Measurements from ENCODE around the gene RPL22. TPM values are rescaled to one million over a fixed set of nuclear protein-coding genes. Genes with fewer than 3 reads are reported as not detected.

The RPL22 gene
- total RNA-seq (2014; rRNA removed; shearing (Covaris generic)): 181 and 193 TPM in 2 replicates
- 274 and 313 TPM in 2 replicates for polyA plus RNA-seq (2015; cell fraction: cytosol; rRNA removed)
- 98.5 and 99.4 TPM in 2 replicates for polyA plus RNA-seq (2015; cell fraction: nucleus; rRNA removed)

DNA sequence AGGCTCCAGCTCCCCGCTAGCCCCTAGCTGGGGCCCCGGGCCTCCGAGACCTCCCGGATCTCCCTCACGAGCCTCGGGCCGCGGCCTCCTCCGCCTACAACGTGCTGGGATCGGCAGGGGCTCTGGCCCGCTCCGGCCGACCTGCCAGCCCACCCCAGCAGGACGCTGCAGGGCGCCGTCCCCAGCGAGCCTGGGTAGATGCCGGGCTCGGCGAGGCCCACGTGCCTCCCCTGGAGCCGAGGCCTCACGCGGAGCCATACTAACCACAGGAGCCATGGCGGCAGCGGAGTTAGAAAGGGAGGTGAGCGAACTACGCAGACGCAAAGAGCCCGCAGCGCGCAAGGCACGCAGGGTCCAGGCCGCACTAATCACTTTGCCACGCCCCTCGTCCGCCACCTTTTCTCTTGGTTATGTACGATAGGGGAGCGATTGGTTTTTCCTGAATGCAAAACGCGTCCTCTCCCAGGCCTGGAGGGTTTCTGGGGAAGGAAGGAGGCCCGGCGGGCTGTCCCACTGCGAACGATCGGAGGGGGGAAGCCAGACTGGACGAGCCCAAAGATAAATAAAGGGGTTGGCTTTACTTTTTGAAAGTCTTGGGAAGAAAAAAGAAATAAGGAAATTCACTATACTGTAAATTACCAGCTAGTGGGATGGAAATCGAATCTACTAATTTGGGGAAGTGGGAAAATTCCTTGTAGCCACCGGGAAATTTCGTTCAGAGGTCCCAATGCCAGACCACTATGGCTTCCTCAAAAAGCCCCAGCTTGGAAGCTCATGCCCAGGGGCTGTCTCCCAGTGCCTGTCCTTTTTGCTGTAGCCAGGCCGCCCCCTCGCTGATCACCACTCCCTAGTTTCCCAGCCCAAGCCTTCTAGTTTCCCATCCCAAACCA is at the start of gene RPL22:
TSS of gene RPL22 (minus strand) at position 298 of the 890 bp plus-strand sequence. CDS start at position 276, 22 bp downstream.
- peak; percentile 98 for DNase-seq (ENCODE audit: low read depth)

DNA sequence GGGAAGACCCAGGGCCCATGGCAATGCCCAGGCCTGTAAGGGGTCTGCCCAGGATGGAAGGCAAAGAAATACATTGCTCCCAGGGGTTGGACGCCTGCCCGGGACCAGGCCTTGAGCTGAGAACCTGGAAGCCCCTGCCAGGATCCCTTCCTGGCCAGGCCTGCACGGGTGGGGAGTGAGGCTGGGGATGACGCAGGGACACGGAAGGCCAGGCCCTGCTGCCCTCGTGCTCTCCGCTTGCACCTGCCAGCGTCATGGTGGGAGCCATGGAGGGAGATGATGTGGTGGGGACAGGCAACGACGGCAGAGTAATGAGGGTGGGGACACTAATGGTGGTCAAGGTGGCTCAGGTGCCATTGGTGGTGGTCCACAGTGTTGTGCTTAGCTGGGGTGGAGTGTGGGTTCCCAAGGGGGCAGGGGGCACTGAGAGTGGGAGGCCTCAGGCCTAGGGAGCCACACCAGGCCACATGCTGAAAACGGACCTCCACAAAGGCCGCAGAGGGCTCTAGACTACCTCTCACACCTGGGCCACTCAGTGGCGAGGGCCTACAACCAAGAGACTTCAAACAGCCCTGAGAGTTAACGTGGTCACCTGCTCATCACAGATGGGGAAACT is 48.9 kb upstream of the RPL22 start:
- no peak for DNase-seq (ENCODE audit: low read depth)

- DNase-seq (ENCODE audit: low read depth): no peak
Measured at GRCh38 chr1:6247651-6248050, 48.3 kb upstream of the RPL22 start.

GRCh38 chr1:6246497-6247467 is 47.4 kb upstream of the RPL22 start:
- peak; percentile 64 for DNase-seq (ENCODE audit: low read depth)

DNA sequence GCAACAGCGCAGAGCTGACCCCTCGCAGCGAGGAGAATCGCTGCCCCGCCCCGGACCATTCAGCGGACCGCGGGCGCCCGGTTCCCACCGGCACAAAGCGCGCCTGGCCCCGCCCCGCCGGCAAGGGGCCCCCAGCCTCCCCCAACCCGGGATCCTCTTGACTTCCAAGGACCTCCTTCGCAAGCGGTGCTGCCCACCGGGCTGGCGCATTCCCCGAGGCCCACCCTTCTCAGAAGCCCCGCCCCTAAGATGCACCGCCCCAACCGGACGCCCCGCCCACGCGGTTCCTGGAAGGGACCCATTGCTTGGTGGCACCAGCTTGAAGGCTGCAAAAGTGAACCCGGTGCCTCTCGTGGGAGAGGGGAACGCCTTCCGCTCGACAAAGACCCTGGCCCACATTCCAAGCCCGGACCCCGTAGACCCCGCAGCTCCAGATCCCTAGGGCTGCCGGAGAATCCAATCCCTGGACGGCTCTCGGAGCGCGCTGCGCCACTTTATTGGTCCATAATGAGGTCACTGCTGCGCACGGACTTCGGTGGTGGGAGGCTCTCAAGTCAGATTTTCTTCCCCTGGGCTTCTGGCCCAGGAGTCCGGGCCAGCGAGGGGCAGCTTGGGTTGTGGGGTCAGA is 46.6 kb upstream of the RPL22 start:
- DNase-seq (ENCODE audit: low read depth): no peak

DNA sequence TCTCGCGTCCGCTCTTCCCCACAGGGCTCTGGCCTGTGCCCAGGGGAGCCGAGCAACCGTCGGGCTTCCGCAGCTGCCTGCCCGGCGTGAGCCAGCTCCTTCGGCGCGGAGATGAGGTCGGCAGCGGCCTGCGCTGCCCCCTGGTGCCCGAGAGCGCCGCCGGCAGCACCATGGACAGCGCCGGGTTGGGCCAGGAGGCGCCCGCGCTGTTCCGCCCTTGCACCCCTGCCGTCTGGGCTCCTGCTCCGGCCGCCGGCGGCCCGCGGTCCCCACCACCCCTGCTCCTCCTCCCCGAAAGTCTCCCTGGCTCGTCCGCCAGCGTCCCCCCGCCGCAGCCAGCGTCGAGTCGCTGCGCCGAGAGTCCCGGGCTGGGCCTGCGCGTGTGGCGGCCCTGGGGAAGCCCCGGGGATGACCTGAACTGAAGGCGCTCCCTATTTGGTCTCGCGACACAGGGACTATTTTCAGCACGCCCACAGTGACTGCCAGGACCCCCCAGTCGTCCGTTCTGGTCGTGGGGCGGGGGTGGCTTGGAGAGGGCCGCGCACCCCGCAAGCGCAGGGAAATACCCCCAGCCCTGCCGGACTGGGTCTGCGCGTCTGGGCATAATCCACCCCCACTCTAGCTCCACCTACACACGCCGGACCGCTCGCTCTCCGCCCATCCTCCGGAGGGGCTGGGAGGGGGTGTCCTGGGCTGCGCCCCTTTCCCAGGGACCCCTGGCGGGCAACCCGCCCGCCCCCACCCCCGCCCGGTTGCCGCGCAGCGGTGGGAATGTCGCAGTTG is 45.9 kb upstream of the RPL22 start:
- peak; percentile 75 for DNase-seq (ENCODE audit: low read depth)

GRCh38 chr1:6244401-6245049 is 45.1 kb upstream of the RPL22 start:
- no peak for DNase-seq (ENCODE audit: low read depth)

GRCh38 chr1:6243993-6244392 is 44.6 kb upstream of the RPL22 start, which contains the start of gene HES3:
Gene HES3, plus strand, starts transcription at chr1:6244179. Its CDS starts 187 bp downstream, at chr1:6244366.
- no peak for DNase-seq (ENCODE audit: low read depth)

DNA sequence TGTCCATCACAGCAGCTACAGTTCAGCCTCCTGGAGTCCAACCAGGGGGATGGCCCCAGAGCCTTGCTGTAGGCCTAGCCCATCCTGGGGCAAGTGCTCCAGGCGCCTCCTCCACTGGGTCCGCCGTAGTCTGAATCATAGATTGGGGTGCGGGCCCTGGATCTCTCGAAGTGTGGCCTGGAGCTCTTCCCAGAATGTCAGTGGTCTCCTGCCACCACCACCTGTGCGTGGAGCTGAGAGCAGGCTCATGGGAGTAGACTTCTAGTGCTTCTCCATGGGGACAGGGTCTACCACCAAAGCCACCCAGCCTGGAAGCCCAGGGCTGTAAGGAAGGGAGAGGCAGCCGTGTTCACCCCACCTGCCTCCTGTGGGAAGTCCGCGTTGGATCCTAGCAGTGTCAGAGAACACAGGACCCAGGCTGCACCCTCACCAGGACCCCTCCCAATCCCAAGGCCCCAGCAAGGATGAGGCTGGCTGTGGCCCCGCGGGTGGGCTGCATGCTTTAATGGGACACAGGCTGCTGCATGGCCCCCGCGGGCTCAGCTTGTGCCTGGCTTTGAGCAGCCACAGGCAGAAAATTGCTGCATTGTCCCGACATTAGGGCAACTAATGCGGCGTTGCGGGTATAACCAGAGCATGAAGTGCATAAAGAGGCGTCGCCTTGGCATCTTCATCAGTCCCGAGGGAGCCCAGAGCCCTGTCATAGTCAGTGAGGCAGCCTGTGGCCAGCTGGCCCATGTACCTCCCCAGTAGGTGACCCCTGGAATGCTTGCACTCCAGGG is 43.8 kb upstream of the RPL22 start:
- no peak for DNase-seq (ENCODE audit: low read depth)

DNA sequence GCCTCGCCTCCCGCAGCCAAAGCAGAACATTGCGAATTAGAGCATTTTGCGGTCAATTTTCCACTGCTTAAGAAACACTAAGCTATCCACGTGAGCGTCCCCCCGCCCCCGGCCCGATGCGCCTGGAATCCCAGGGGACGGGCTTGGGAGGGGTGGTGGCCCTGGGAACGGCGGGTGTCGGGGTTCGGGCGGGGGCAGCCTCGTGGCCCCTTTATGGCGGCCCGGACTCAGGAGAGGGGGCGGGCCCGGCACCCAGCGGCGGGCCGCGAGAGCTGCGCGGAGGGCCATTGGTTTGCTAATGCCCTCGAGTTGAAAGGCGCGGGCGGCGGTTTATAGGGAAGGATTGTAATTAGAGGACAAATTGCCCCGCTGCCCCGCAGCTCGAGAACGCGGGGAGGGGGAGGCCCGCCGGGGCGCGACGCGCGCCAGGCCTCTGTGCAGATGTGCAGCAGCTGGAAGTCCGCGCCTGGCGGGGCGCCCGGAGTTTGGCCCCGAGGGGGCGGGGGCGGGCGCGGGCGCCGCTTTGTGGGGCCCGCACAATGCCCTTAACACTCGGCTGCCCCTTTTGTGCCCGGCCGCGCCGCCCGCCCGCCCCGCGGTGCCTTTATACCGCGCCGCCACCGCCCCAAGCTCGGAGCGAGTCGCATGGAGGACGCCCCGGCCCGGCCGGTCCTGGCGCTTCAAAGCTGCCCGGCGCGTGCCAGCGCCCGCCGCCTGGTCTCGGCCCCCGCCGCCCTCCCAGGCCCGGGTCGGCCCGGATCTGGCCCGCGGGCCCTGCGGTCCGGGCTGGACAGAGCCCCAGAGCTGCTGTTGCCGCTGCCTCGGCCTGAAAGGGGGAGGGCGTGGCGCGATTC is 42.7 kb upstream of the RPL22 start:
- no peak for DNase-seq (ENCODE audit: low read depth)

- no peak for DNase-seq (ENCODE audit: low read depth)
Measured at GRCh38 chr1:6241107-6241886, 41.9 kb upstream of the RPL22 start.

DNA sequence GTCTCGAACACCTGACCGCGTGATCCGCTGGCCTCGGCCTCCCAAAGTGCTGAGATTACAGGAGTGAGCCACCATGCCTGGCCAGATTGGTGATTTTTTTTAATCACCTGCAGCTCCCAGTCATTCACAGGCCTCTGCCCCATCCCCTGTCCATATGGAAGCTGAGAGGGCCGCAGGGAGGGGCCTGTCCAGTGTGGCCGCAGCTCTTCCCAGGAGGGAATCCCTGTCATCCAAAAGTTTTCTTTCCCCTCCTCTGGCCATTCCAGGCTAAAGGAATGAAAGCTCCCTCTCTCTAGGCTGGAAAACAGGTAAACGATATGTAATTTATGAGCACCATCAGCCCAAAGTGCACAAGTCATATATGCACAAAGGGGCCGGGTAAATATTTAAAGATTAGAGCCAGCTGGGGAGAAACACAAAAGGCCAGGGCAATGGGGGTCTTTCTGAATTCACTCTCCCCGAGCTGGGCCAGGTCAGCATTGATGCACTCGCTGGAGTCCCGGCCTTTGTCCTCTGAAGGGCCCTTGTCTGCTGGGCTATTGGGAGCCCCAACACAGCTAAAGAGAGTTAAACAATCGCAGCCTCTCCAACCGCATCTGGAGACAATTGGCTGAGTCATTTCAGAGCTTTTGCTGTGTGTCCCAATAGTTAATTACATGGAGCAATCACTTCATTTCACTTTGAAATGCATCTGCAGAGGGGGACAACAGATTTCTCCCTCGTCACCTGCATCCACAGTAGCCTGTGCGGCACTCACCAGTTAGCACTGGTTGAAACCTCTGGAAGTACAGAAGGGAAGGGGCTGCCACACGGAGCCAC is 40.8 kb upstream of the RPL22 start:
- DNase-seq (ENCODE audit: low read depth): no peak

GRCh38 chr1:6239213-6239752 is 39.9 kb upstream of the RPL22 start:
- no peak for DNase-seq (ENCODE audit: low read depth)

- no peak for DNase-seq (ENCODE audit: low read depth)
Measured at GRCh38 chr1:6237093-6237492, 37.7 kb upstream of the RPL22 start.

GRCh38 chr1:6235296-6235677 is 35.9 kb upstream of the RPL22 start:
- DNase-seq (ENCODE audit: low read depth): no peak

Measured in HT1080 (cell line).